GM21515 (cell line): ENCODE data around the gene VPS37C.
"Not testable (repeated sequence)": the region's sequence is repeated elsewhere in the genome, so short reads cannot be mapped to it uniquely, and the experiment has no call there.

Source experiments
- ATAC-seq: cut with Tn5 transposase; IDR thresholded peaks from one replicate; pipeline ENCODE4 v1.9.1; 2021; ENCODE audit not compliant: unreplicated experiment

The VPS37C gene

DNA sequence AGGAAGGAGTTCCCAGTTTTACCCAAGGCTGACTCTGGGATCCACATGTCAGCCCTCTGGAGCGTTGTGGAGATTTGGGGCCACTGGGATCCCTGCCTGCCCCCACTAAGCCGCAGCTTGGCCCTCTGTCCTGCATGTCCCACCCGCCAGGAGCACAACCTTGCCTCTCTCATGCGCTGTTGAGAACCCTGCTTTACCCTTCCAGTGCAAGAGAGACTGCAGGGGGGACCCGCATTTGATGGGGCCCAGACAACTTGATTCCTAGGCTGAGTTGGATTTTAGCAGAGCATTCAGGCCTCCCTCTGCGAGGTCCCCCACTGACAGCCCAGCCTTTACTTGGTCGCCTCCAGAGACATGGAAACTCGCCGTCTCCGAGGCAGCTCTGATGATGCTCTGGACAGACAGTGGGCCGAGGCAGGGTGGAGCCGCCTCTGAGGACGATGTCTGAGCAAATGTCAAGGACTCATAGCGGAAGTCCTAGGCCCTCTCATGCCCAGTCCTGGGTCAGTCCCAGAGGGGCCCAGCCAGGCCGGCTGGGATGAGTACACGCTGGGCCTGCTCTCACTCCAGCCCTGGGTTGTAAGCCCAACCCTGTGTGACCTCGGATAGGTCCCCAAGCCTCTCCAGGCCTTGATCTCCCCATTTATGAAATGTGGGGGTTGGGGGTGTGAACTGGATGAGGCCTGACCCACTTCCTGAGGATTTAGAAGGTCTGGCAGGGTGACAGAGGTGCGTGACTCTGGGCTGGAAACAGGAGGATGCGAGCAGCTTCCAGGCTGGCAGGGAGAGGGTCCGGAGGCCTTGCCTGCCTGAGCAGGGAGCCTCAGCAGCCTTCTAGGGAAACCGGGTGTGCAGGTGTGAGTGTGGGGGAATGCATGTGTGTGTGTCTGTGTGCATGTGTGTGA is 58.3 kb downstream of the VPS37C start:
- ATAC-seq = no peak

DNA sequence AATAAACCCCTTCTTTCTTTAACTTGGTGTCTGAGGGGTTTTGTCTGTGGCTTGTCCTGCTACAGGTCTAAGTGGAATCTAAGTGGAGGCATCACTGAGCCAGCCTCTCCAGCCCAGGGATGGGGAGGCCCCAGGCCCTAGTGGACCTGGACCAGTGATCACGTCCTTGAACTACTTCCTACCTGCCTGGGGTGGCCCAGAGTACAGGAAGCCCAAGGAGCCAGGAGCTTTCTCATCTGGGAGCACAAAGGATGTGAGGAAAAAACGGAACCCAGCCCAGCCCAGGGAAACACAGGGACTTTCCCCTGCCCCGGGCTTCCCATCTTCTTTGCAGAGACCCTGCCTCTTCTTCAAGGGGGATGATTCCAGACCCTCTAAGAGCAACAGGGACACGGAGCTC is 62.4 kb downstream of the VPS37C start:
- no peak for ATAC-seq

DNA sequence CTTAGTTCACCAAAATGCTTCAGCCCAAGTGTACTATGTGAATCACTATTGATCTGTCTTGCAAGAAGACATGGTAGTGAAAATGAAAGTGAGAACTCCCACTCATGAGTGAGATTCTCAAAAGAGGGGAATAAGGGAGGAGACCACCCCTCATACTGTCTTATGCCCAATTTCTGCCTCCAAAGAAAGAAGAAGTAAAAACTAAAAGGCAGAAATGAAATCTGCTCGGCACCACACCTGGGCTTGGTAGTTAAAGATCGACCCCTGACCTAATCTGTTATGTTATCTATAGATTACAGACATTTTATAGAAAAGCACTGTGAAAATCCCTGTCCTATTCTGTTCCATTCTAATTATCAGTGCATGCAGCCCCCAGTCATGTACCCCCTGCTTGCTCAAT is 63.0 kb downstream of the VPS37C start:
- ATAC-seq = not testable (repeated sequence)

DNA sequence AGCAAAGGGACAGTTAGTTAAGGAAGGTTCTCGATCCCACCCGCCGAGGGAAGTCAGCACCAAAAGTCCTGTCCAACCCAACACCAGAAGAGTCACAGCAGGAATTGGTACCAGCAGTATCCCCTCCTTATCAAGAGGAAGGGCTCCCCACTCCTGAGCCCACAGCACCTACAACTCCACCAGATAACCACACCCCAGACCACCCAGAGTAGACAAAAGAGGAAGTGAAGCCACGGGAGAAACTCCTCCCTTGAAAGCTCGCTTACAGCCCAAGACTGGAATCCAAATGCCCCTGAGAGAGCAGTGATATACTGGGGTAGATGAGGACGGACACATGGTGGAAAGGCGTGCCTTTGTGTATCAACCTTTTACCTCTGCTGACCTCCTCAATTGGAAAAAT is 66.2 kb downstream of the VPS37C start:
- no peak for ATAC-seq

DNA sequence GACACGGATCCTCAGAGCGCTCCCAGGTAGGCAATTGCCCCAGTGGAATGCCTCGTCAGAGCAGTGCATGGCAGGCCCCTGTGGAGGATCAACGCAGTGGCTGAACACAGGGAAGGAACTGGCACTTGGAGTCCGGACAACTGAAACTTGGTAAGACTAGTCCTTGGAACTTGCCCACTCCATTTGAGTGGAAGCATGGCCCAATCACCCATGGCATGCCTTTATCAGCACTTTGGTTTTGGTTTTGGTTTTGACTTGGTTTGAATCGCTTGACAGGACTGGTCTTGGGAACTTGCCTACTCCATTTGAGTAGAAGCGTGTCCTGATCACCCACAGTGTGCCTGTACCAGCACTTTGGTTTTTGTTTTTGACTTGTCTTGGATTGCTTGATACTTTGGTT is 67.1 kb downstream of the VPS37C start:
- ATAC-seq = not testable (repeated sequence)

DNA sequence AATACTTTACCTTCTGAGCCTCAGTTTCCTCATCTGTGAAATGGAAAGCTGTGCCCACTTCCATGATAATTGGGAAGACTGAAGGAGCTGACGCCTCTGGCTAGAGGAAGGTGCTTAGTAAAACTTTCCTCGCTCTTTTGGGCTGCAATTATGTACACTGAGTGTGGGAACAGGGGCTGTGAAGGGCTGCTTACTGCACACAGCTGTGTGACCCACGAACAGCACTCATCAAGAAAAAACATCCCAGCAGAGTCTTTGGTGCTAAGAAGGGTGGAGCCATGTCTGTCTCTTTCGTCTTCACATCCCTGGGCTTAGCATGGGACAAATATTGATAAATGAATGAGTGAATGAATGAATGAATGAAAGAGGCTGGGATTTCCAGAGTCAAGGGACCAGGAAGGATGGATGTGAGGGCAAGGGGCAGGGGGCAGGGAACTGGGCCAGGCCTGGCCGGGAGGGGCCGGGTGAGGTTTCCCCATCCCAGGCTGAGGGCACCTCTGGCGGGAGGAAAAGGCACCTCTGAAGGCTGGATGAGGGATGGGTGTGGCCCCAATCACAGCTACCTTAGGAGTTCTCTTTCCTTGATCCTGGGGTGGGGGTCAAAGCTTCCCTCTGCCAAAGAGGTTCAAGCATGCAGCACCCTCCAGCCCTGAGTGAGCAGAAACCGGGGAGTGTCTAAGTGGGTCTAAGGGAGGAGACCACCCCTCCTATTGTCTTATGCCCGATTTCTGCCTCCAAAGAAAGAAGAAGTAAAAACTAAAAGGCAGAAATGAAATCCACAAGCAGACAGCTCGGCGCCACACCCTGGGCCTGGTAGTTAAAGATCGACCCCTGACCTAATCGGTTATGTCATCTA is 68.1 kb downstream of the VPS37C start:
- no peak for ATAC-seq

DNA sequence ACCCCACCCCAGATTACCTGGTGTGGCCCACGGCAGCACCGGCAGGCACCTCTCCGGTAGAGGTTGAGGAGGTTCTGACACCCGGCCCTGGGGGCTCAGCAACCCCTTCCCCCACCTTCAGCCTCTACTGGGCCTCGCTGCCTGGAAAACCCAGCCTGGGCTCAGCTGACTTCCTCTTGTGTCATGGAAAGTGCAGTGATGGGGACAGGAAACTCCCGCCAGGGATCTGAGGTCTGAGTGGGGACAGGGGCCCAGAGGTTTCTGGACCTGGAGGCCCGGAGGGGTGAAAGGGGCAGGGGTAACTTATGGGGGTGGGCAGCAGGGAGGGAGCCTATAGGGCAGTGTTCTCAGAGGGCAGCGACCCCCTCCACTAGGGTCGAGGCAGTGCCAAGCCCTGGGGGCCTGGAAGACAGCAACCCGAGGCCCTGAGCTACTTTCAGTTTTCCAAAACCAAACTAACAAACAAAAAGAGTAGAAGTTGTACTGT is 68.9 kb downstream of the VPS37C start:
- peak; percentile 45 for ATAC-seq

DNA sequence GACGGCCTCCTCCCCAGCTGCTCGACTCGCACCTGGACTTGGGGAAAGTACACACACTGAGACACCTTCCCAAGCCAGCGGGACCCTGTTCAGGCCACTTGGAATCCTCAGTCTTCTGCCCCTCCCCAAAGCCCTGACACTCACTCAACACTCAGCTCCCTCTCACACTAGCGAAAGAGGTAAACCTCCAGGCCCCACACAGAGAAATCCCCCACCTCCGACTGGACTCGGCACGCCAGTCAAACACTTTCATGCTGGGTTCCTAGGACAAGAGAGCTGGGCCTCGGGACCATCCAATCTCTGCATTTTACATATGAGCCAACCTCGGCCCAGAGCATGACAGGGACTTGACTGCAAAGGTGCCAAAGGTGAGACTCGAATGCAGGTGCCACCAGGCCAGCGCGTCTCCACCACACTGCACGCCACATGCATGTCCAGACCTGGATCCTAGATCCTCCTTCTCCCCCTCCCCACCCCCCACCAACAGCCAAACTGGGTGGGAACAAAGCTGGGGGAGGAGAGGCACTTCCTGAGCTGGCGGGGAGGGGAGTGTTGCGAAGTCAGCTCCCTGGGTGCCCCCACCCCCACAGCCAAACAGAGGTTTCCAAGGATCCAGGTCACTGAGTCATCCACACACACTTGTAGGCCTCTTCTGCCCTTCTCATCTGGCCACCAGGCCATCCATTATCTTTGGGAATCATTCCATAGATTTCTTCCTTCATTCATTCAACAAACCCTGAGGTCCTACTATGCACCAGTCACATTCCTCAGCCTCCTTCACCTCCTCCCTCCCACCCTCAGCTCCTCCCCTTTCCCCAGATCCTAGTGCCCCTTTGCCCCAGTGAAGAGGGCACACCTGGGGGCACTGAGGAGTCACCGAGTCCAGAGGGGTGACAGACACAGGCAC is 69.6 kb downstream of the VPS37C start:
- ATAC-seq = no peak

DNA sequence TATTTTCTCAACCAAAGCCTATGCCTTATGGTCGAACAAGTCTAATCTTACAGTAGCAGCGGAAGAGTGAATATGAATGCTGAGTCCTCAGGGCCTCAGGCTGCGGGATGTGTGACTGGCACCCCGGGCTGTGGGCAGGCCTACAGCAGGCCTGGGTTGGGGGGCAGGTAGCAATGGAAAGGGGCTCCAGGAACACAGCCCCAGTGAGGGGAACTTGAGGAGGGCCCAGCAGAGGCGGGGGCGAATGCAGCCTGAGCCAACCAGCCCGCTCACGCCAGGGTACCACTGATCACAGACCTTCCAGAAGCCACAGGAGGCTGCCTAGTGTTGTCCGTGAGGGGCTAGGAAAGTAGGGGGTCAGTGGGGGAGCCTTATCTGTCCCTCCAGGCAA is 70.2 kb downstream of the VPS37C start:
- no peak for ATAC-seq

DNA sequence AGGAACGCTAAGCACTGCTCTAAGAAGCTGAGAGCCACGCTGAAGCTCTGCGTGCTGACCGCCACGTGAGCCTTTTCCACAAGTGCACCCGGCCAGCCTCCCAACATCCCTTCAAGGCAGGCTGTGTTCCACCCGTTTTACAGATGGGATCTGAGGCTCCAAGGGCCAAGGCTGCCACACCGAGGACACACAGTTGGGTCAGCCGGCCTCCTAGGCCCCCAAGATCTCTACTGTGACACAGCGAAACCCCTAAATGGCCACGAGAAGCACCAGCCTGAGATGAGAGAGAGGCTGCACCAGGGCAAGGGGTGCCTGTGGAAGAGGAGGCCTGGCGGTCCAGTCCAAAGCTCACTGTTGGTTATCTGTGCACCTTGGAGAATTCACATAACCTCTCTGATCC is 70.7 kb downstream of the VPS37C start:
- no peak for ATAC-seq

DNA sequence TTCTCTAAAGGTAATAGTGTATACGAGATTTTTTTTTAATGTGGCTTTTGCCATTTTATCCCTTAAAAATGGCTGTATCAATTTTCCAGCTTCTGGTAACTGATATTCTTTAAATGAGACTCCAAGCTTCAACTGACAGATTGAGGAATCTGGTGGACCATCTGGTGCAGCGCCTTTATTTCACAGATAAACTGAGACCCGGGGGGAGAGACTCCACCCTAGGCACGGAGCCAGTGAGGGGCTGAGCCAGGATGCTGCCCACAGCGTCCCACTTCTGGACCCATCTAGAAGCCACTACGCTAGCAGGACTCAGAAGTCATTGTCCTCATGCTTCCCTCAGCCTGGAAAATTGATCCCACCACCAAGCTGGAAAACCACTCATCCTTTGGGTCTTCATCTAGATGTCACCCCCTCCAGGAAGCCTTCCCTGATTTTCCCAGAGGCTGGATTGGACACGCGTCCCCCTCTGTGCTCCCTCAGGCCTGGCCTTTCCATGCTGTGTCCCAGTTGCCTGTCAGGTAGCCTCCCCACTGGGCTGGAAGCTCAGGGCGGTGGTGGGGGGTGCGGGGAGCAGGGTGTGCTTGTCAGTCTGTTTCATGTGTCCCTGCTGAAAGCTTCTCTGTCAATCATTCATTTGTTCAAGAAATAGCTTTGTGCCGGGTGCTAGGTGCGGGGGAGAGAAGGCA is 71.3 kb downstream of the VPS37C start:
- no peak for ATAC-seq

DNA sequence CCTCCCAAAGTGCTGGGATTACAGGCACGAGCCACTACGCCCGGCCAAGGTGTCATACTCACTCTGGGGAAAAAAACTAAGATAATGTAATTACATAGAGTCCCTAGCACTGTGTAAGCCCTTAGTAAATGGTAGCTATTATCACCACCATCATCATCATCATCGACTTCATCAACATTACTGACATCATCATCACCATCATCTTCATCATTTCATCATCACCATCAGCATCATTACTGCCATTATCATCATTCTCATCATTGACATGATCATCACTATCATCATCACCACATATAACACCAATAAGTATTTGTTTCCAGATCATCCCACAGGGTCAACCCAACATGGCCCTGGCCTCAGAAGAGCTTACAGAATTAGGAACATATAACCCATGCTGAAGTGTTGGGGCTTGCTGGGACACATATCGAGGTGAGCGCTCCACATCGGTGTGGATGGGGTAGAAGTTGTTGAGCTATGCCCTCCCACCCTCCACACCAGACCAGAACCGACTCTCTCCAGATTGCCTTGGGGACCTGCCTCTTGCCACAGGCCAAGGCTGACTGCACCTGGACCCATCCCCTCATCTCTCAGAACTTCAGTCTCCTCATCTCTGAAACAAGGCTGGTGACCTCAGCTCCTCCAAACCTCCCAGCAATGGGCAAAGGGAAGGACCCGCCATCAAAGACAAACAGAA is 73.7 kb downstream of the VPS37C start:
- ATAC-seq = no peak

DNA sequence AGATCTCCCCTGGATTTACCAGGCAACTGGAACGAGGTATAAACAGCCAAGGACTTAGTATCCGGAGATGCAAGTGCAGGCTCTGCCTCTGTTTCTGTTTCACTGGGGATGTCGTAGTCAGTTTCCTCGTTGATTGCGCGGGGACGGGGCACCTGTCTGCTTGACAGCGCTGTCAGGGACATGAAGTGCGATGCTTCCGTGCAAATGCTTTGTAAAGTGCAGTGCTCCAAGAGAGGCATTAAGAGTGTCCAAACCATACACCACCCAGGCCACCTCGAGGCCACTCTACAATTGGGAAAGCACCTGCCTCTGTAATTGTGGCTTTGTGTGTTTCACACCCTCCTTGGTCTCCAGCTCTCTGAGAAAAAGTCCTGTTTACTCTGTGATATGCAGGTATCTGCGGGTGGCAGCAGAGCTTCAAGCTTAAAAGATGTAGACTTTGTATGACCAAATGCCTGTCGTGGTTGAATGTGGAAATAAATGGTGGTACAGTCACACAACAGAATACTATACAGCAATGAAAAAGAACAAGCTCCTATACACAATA is 77.6 kb downstream of the VPS37C start:
- no peak for ATAC-seq

DNA sequence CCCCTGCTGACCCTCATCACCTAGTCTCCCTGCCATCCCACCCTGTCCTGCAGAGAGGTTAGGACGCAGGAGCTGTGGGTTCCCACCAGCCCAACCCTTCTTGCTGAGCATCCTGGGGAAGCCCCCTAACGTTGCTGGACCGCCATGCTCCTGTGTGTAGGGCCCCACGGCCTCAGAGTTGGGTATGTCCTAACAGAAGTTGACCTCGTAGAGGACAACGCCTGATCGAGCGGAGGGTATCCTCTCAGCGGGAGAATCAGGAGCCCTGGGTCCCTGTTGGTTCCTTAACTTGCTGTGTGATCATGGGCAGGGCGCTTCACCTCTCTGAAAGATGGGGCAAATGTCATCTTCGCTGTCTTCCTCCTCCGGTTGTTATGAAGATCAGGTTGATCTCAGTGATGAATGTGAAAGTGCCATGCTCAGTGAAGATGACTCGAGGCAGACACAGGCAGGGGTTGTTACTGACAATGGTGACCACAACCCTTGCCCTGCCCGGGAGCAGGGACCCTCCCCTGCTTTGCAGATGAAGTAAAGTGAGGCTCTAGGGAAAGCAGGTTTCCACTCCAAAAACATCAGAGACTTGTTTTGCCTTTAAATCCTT is 78.2 kb downstream of the VPS37C start:
- no peak for ATAC-seq

DNA sequence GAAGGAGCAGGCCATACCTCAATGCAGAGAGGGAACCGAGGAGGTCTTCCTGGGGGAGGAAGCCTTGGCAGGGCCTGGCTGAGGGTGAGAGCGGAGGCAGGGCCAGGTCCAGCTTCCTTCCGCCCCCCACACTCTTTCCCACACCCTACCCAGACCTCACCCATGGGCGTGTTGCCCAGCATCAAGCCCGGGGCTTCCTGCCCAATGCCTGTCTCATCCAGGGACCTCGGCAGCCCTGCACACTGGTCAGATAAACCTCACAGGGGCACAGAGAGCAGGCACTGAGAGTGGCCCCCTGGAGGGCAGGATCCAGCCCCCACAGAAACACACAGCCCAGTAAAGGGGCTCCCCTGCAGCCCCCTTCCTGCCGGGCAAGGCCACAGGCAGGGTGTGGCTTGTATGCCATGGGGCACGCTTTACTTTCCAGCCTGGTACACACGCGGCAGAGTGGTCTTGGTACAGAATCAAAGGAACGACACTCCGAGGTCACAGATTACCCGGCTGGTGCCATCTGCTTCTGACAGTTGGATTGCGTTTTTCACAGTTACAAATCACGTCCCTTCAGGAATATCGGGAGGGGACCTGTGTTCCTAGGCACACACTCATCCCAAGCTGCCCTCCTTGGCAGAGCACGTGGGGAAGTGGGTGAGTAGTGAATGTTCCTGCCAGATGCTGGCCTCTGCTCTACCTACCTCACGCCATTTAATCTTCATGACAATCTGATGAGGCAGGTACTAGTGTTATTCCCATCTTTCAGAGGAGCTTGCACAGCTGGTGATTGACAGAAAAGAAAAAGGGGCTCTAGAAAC is 79.0 kb downstream of the VPS37C start:
- no peak for ATAC-seq

DNA sequence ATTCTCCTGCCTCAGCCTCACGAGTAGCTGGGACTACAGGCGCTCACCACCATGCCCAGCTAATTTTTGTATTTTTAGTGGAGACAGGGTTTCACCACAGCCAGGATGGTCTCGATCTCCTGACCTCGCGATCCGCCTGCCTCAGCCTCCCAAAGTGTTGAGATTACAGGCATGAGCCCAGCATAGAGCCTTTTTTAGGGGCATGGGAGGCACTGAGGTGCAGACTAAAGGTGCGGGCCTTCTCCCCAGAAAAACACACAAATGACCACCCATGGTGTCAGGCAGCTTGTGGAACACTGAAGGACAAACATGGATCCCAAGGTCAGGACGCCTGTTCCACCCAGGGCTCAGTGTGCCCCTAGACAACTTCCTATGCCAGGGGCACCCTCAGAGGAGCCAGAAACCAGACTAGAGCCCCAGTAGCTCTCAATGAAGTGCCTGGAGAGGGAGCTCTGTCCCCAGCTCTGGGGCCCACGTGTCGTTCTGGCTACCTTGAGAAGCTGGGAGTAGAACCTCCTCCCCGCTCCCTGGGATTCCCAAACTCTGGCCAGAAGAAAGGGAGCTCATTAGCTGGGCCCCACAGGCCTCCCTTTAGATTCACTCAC is 80.1 kb downstream of the VPS37C start:
- no peak for ATAC-seq

DNA sequence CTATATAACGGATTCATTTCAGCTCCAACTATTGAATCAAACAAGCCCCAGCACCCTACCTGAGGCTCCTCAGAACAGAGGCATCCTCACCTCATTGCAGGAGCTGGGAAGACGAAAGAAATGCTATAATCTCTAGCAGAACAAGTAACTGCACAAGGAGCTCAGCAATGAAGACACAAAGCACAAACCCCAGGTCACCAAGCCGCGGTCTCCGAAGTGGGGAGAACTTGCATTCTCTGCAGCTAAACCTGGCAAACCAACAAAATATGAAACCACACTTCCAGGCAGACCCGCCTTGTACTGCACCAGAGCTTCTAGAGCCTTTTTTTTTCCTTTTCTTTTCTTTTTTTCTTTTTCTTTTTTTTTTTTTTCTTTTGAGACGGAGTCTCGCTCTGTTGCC is 80.7 kb downstream of the VPS37C start:
- ATAC-seq = no peak
